ENCODE data around the gene SRSF8. TPM values are rescaled to one million over a fixed set of nuclear protein-coding genes. Genes with fewer than 3 reads are reported as not detected.
A peak's percentile ranks its signal among the peaks of the same experiment; 100 is the strongest.

The SRSF8 gene
- total RNA-seq, 1 donor from 2014 or later, result 40.4 TPM

DNA sequence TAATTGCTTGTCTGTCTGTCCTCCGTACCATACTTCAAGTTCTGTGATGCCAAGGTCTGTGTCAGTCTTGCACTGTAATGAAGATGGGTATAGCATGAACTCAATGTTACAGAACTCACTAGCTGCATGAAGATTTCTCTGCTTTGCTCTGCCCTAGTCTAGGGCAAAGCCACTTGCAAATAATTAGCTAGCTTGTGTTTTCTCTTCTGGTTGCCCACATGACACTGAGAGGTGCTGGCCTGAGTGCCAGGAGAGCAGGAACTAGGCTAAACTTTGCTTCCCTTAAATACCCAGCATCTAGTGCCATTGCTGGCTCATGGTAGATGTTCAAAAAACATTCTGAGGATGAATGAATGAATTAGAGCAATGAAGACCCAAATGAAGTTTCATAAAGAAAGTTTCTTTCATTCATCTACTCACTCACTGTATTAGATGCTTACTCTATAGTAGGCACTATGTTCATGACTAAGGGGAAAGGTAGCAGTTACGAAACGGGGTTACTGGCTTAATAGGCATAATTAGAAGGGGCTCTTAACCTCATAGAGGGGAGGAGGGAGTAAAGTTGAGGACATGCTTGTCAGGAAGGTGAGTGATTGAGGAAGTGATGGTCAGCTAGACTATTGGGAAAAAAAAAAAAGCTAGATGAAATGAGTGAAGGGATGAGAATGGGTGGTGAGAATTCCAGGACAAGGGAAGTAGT, 18.5 kb downstream of the SRSF8 start:
- H3K36me3 Mint-ChIP-seq (ENCODE audit: low read depth), result no peaks in the 10 kb centered on the region
- TF ChIP-seq, protein P1, sequence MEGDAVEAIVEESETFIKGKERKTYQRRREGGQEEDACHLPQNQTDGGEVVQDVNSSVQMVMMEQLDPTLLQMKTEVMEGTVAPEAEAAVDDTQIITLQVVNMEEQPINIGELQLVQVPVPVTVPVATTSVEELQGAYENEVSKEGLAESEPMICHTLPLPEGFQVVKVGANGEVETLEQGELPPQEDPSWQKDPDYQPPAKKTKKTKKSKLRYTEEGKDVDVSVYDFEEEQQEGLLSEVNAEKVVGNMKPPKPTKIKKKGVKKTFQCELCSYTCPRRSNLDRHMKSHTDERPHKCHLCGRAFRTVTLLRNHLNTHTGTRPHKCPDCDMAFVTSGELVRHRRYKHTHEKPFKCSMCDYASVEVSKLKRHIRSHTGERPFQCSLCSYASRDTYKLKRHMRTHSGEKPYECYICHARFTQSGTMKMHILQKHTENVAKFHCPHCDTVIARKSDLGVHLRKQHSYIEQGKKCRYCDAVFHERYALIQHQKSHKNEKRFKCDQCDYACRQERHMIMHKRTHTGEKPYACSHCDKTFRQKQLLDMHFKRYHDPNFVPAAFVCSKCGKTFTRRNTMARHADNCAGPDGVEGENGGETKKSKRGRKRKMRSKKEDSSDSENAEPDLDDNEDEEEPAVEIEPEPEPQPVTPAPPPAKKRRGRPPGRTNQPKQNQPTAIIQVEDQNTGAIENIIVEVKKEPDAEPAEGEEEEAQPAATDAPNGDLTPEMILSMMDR (conservative IDR thresholded peaks at IDR 0.05), result no peak
- no peak overlapping the region for H3K4me3 Mint-ChIP-seq
- no peak overlapping the region for H3K27ac Mint-ChIP-seq (ENCODE audit: unreplicated experiment)
- DNase-seq (ENCODE audit: low read depth, low spot score), result no peak
- peaks cover 31% of the 10 kb centered on the region for H3K4me1 Mint-ChIP-seq
- no peaks in the 10 kb centered on the region for H3K9me3 Mint-ChIP-seq
- no peaks in the 10 kb centered on the region for H3K27me3 Mint-ChIP-seq (ENCODE audit: low read depth)

DNA sequence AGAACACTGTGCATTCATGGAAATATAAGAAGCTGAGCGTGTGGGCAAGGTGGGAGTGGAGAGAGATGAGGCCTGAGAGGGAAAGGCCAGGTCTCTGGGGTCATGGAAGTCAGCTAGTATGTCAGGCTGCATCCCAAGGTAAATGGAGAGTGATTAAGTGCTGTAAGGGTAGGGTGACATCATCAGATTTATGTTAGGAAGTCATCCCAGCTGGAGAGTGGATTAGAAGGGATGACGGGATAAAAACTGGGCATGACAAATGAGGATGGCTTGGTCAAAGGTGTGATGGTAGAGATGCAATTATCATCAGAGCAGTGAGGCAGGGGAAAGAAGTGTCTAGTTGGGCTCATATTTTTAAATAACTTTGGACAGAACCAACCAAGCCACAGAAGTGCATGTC, 19.4 kb downstream of the SRSF8 start:
- TF ChIP-seq, protein P1 (conservative IDR thresholded peaks at IDR 0.05), result no peak
- peak overlapping the region; percentile 2 for H3K4me3 Mint-ChIP-seq
- no peak for DNase-seq (ENCODE audit: low read depth, low spot score)
- H3K27ac Mint-ChIP-seq (ENCODE audit: unreplicated experiment), result no peak overlapping the region
- no peaks in the 10 kb centered on the region for H3K9me3 Mint-ChIP-seq
- peaks cover 37% of the 10 kb centered on the region for H3K4me1 Mint-ChIP-seq
- H3K36me3 Mint-ChIP-seq (ENCODE audit: low read depth), result no peaks in the 10 kb centered on the region
- H3K27me3 Mint-ChIP-seq (ENCODE audit: low read depth), result no peaks in the 10 kb centered on the region

DNA sequence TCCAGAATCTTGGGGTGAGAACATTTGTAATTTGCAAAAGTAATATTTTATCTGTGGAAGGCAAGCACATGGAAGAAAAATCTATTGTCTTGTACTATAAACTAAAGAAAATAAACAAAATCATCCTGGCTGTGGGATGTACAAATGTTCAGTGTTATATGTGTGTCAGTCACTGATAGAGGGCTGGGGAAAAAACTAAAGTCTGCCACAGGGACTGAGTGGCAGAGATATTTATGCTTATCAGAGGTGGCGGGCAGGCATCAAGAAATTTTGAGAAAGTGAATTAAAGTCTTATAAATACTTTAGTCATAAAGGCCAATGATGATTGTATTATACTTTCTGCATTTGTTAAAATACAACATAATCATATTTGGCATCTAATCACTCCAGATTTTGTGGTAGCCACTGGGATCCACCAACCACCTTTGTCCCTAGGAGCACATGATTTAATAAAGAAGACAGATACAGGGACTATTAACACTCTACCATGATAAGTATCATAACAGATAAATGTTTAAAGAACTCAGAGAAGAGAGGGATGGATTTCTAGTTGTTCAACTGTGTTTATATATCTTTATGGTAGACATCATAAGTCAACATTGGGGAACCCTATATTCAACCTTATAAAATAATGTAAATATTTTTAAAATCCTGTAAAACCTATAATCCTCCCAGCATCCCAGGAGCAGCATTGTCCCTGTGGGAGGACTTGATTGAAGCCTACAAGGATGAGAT, 20.3 kb downstream of the SRSF8 start:
- no peak for DNase-seq (ENCODE audit: low read depth, low spot score)
- Mint-ChIP-seq H3K36me3 (ENCODE audit: low read depth) (no peaks in the 10 kb centered on the region), H3K9me3 (no peaks in the 10 kb centered on the region), H3K27ac (ENCODE audit: unreplicated experiment) (no peak overlapping the region), H3K4me1 (peaks cover 38% of the 10 kb centered on the region), H3K27me3 (ENCODE audit: low read depth) (no peaks in the 10 kb centered on the region), H3K4me3 (peak overlapping the region; percentile 49)
- TF ChIP-seq, protein P1 (conservative IDR thresholded peaks at IDR 0.05), result no peak

DNA sequence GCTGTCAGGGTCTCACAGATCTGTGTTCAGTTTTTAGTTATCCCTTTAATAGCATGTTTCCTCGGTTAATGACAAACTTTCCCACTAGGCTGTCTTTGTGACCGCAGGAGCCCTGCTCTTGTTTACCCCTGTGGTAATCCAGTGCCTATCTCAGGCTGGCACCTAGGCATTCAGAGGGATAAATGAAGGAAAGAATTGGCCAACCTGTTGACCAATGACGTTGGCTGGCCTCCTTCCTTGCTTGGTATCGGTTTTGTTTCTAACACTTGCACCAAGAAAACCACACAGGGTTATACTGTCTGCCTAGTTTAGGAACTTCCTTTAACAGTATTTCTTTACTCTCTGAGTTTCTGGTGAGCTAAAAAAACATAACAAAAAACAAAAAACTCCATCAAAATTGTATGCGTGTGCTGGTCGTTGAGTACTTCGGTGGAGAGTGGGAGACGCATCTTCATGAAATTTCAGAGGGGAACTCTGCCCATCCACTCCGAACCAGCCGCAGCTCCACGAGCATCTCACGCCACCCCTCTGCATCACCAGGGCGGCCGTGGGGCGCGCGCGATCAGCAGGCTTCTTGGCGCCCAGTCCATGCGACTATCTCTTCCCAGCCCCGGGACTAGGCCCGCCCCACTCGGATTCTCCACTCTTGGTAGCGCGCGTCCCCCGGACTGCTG, 22.4 kb downstream of the SRSF8 start:
- Mint-ChIP-seq H3K9me3 (no peaks in the 10 kb centered on the region), H3K27me3 (ENCODE audit: low read depth) (no peaks in the 10 kb centered on the region), H3K36me3 (ENCODE audit: low read depth) (no peaks in the 10 kb centered on the region), H3K4me1 (peaks cover 40% of the 10 kb centered on the region), H3K4me3 (peak overlapping the region; percentile 86), H3K27ac (ENCODE audit: unreplicated experiment) (peak overlapping the region; percentile 48)
- TF ChIP-seq, protein P1 (conservative IDR thresholded peaks at IDR 0.05), result no peak
- no peak for DNase-seq (ENCODE audit: low read depth, low spot score)

DNA sequence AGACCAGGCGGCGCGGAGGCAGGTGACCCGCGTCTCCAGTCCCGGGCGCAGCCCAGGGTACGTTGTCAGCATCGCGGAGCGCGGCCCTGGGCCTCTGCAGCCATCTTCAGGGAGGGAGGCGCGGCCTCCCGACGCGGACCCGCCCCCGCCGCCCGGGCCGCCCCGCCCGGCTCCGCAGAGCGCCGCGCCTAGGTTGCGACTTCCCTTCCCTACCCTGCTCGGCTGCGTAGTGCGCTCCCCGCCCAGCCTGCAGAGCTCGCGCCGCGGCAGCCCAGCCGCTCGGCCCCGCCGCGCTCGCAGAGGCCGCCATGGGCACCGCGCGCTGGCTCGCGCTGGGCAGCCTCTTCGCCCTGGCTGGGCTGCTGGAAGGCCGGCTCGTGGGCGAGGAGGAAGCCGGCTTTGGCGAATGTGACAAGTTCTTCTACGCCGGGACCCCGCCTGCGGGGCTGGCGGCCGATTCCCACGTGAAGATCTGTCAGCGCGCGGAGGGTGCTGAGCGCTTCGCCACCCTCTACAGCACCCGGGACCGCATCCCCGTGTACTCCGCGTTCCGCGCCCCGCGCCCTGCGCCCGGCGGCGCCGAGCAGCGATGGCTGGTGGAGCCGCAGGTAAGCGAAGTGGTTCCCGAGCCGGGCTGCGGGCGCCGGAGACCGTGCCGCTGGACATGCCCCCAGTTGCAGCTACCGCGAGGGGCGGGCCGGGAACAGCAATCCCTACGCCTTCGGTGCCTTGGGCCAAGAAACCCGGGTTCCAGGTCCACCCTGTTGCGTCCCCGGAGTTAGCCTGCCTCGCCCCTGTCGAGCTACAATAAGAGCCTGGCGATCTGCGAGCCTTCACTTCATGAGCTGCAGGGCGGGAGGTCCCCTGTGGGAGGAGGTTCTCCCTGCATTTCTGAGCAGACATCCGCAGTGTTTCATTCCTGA, 23.2 kb downstream of the SRSF8 start, which contains the start of gene ENDOD1:
ENDOD1 (plus strand) TSS at position 227 of the 923 bp plus-strand sequence; CDS start at position 309, 82 bp downstream.
- peak within 1 kb of the TSS; percentile 79 for H3K27ac Mint-ChIP-seq (ENCODE audit: unreplicated experiment)
- peak; percentile 66 for DNase-seq (ENCODE audit: low read depth, low spot score)
- no peaks in the 10 kb centered on the region for H3K36me3 Mint-ChIP-seq (ENCODE audit: low read depth)
- TF ChIP-seq, protein P1 (conservative IDR thresholded peaks at IDR 0.05), result peak; percentile 4
- peak within 1 kb of the TSS; percentile 97 for H3K4me3 Mint-ChIP-seq
- no peaks in the 10 kb centered on the region for H3K27me3 Mint-ChIP-seq (ENCODE audit: low read depth)
- H3K9me3 Mint-ChIP-seq, result no peaks in the 10 kb centered on the region
- peaks cover 40% of the 10 kb centered on the region for H3K4me1 Mint-ChIP-seq

Data from neural crest cell (in vitro differentiated cells).